Lung (tissue), 12 donors: ENCODE data around the gene SDK1. TPM values are rescaled to one million over a fixed set of nuclear protein-coding genes. Genes with fewer than 3 reads are reported as not detected.

Experiments
- ATAC-seq: fragments of 200-7000 bp; cut with Tn5 transposase; one replicate; pipeline ENCODE4 v1.9.1; 2020; ENCODE audit warnings: moderate number of reproducible peaks; ENCODE audit not compliant: insufficient read depth, low FRiP score
- DNase-seq, 3 donors: peaks; one replicate each; pipeline ENCODE4 v3.0.0-alpha.2; 2013 to 2017
- H3K27ac ChIP-seq, 2 donors: one replicate each; pipeline ENCODE4 v1.5.1; 2013; ENCODE audit warnings: mild to moderate bottlenecking in 2 of 2, moderate library complexity in 2 of 2, control low read depth in 1 of 2, inconsistent platforms in 1 of 2, low read depth in 1 of 2, low read length in 1 of 2
- H3K27me3 ChIP-seq, 3 donors: one replicate each; pipeline ENCODE4 v1.5.1; 2013; ENCODE audit warnings: low read length in 2 of 3; ENCODE audit not compliant: control insufficient read depth in 3 of 3, insufficient read depth in 3 of 3
- H3K36me3 ChIP-seq, 4 donors: one replicate each; pipeline ENCODE4 v1.5.1; 2013; ENCODE audit warnings: low read length in 4 of 4, mild to moderate bottlenecking in 1 of 4, moderate library complexity in 1 of 4; ENCODE audit not compliant: control insufficient read depth in 4 of 4, insufficient read depth in 4 of 4
- H3K4me1 ChIP-seq, 5 donors: one replicate each; pipeline ENCODE4 v1.5.1; 2013; ENCODE audit warnings: low read length in 5 of 5, mild to moderate bottlenecking in 2 of 5, moderate library complexity in 1 of 5; ENCODE audit not compliant: control insufficient read depth in 5 of 5, insufficient read depth in 5 of 5
- H3K4me3 ChIP-seq: one replicate; pipeline ENCODE4 v1.5.1; 2013; ENCODE audit warnings: mild to moderate bottlenecking, control low read depth, moderate library complexity
- H3K9ac ChIP-seq, 2 donors: one replicate each; pipeline ENCODE4 v1.5.1; 2013; ENCODE audit warnings: low read length in 2 of 2, control low read depth in 1 of 2; ENCODE audit not compliant: insufficient read depth in 1 of 2
- H3K9me3 ChIP-seq, 4 donors: one replicate each; pipeline ENCODE4 v1.5.1; 2013; ENCODE audit warnings: low read length in 3 of 4, mild to moderate bottlenecking in 1 of 4, moderate library complexity in 1 of 4; ENCODE audit not compliant: control insufficient read depth in 4 of 4, insufficient read depth in 3 of 4
- CTCF ChIP-seq: IDR thresholded peaks from 2 replicates; pipeline ENCODE4 v1.5.1; 2012; ENCODE audit warnings: mild to moderate bottlenecking; ENCODE audit errors: control extremely low read depth, extremely low read depth
- WGBS, 2 donors: extraction: QIAGEN DNeasy Blood & Tissue Kit; methylation state at CpG; one replicate each; pipeline ENCODE4 v1.1.7; 2013; 5-methylcytosine and 5-hydroxymethylcytosine counted together
- polyA plus RNA-seq, 2 donors: library from polyadenylated mRNA; stranded (reverse); fragments of 200-250 nt; gene quantifications; one replicate each; pipeline ENCODE4 v1.2.1, GENCODE V29; 2013
- total RNA-seq, 2 donors: library from RNA; depleted of rRNA in 1 of 2; stranded (reverse); fragments of >200 nt in 1 of 2; gene quantifications; one replicate each; pipeline ENCODE4 v1.2.1, GENCODE V29; 2014 to 2021
- donor health status: control.
- donor health status: control.
- donor health status: Bipolar disorder and iron deficiency.
- donor health status: healthy.
- donor health status: DM: yes; HTN: yes; CAD: no.

The SDK1 gene
- total and polyA plus RNA-seq, 4 donors, result 3.7 to 30.1 (median 12.7) TPM

- no peaks in the 10 kb centered on the region for H3K36me3 ChIP-seq
- H3K9me3 ChIP-seq, result no peaks in the 10 kb centered on the region
- no peak overlapping the region for H3K27ac ChIP-seq
- WGBS, 2 donors, result 56 to 78% methylated on average over 5 of the region's 5 CpGs
- TF ChIP-seq CTCF, result no peak
- H3K27me3 ChIP-seq, result no peaks in the 10 kb centered on the region
- no peak overlapping the region for H3K9ac ChIP-seq
- no peak for ATAC-seq
- peaks cover 0 to 26% (median 2%) of the 10 kb centered on the region in 5 donors for H3K4me1 ChIP-seq
- DNase-seq, result peak in 1 of 3 donors; percentile 29
- H3K4me3 ChIP-seq, result no peak overlapping the region
Observed at GRCh38 chr7:3408814-3409595, 108.0 kb downstream of the SDK1 start.

GRCh38 chr7:3412871-3413270 is 111.8 kb downstream of the SDK1 start:
- Histone ChIP-seq H3K9me3 (no peaks in the 10 kb centered on the region), H3K36me3 (no peaks in the 10 kb centered on the region), H3K4me1 (peaks cover 0 to 19% (median 0%) of the 10 kb centered on the region in 5 donors), H3K9ac (no peak overlapping the region), H3K4me3 (no peak overlapping the region), H3K27me3 (no peaks in the 10 kb centered on the region), H3K27ac (no peak overlapping the region)
- ATAC-seq, result no peak
- 79 to 84% methylated on average over 2 of the region's 2 CpGs for WGBS, 2 donors
- no peak for TF ChIP-seq CTCF
- no peak for DNase-seq

- Histone ChIP-seq H3K4me1 (peaks cover 0 to 10% (median 0%) of the 10 kb centered on the region in 5 donors), H3K9ac (no peak overlapping the region), H3K36me3 (no peaks in the 10 kb centered on the region), H3K27ac (no peak overlapping the region), H3K4me3 (no peak overlapping the region), H3K9me3 (no peaks in the 10 kb centered on the region), H3K27me3 (no peaks in the 10 kb centered on the region)
- ATAC-seq (no peak), DNase-seq (no peak)
- 74 to 84% methylated on average over 3 of the region's 3 CpGs for WGBS, 2 donors
- TF ChIP-seq CTCF, result no peak
Observed at GRCh38 chr7:3415861-3416312, 114.8 kb downstream of the SDK1 start.
